GM18909 (cell line): ENCODE measurements around the gene SRRM4.

Experiments
- ATAC-seq: cut with Tn5 transposase; IDR thresholded peaks from one replicate; pipeline ENCODE4 v1.9.1; 2021; ENCODE audit warnings: mild to moderate bottlenecking; ENCODE audit not compliant: unreplicated experiment, poor library complexity

SRRM4 gene, protein sequence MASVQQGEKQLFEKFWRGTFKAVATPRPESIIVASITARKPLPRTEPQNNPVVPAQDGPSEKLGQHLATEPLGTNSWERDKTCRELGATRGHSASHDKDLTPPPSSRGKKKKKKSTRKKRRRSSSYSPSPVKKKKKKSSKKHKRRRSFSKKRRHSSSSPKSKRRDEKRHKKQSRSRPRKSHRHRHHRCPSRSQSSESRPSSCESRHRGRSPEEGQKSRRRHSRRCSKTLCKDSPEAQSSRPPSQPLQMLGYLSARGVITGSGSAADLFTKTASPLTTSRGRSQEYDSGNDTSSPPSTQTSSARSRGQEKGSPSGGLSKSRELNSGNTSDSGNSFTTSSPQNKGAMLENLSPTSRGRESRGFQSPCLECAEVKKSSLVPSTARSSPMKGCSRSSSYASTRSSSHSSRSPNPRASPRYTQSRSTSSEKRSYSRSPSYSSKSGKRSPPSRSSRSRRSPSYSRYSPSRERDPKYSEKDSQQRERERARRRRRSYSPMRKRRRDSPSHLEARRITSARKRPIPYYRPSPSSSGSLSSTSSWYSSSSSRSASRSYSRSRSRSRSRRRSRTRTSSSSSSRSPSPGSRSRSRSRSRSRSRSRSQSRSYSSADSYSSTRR

DNA sequence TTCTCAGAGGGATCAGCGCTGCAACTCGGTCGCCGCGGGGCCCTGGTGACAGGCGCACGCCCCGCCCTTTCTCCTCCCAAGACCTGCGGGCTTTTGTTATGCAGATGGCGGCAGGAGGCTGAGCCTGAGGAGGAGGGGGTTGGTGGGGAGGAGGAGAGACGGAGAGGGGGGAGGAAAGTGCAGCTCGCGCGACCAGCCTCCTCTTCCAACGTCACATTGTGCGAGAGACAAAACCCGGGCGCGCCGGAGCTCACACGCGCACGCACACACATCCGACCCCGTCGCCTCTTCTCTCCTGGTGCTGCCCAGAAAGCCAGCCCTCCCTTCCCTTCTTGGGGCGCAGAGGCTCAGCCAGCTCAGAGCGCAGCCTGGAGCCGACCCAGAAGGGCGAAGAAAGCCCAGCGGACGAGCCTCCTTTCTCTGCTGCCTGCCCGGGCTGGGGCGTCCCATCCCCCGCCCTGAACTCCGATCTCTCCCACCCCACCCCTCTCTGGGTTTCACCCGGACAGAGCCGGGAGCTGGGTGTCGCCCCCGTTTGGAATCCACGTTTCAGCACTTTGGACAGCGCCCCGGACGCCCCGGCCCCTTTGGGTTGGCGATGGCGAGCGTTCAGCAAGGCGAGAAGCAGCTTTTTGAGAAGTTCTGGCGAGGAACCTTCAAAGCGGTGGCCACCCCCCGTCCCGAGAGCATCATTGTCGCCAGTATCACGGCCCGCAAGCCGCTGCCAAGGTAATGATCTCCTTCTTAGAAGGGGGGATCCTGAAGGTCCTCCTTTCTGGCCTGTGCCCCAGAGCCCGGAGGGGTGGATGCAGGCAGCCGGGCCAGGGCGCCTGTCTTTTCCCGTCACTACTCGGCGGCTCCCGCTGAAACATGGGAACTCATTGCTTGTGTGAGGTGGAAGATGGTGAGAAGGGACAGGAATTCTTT lies at the start of gene SRRM4:
Gene SRRM4 (plus strand): TSS at position 257 of the 927 bp plus-strand sequence. CDS start 342 bp downstream, at position 599.
- no peak for ATAC-seq

DNA sequence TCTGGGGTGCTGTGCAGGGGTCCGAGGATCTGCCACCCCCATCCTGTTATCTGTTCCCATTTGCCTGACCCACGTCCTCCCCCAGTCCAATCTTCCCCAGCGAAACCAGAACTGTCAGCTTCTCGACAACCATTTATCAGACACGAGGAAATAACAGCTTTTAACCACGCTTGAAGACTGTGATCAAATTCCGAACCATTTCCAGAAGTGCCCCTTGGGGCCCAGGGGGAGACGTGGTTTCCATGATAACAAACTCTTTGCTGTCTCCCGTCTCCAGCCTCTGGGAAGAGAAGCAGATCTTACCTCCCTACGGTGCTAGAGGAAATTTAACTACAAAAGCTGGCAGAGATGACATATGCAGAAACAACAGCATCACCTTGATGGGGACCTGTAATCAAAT lies 35.1 kb upstream of the SRRM4 start:
- ATAC-seq: no peak

DNA sequence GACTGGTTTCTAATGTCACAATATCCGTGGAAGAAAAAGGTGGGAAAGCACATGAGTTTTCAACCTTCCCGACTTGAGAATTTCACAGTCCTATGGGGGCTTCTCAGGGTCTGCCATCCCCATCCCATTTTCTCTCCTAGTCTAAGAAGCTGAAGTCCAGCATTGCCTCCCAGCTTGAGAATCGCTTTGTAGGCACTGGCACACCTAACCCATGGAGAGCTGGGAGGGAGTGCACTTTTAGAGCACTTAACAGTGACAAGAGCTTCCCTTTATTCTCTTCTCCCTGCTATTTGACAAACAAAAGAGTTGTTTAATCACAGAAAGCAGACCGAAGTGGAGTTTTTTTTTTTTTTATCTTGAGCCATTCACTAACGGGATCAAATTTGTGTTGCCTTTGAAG lies 22.8 kb upstream of the SRRM4 start:
- ATAC-seq: no peak

DNA sequence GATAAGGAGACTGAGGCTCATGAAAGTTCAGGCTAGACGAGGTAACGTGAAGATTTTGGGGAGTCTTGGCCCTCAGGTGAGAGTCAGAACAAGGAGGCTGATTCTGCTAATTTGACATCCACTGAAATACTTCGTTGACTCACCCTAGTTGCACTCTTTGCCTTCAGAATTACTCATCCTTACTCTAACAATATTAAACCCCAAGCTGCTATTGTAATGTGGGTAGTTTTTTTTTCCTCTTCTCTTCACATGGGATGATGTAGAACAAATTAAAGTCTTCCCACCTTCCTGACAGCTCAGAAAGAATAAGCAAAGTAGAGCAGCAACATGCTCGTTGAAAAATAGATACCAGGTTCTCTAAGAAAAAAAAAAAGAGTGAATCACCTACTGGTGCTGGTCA lies 22.0 kb upstream of the SRRM4 start:
- no peak for ATAC-seq

DNA sequence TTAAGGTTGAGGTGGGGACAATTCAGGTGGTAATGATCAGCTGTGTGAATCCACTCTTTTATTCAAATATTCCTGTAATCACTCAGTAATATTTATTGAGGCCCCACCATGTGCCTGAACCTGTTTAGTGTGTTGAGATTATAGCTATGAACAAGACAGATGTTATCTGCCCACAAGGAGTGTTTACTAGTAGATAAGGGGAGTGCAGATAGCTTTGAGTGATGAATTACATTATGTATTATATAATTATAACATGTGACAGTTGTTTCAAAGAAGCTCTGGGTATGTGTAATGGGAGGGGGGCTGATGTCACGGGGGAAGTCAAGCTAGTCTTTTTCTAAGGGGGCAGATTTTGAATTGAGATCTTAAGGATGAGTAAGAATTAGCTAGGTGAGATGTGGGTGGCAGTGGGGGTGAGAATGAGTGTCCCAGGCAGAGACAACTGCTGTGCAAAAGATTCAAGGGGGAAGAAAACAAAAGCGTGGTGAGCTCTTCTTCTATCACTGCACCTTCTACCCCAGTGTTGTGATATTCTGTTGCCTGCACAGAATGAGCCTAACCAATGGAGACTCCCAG lies 21.3 kb upstream of the SRRM4 start:
- ATAC-seq: no peak

DNA sequence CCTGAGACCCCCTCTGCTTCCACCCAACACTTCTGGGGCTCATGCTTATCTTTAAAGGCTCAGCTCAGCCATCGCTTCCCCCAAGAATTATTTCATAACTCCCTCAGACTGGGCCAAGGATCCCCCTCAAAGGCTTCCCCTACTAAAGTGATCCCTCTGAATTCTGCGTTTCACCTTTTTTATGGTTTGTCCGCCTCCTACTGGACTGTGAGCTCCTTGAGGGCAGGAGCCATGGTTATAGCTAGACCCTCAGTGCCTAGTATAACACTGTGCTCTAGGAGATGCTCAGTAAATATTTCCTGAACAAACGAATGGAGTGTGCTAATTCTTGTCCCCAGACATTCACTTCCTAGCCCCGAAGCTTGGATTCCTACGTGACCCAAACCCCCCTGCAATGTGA lies 20.5 kb upstream of the SRRM4 start:
- no peak for ATAC-seq

DNA sequence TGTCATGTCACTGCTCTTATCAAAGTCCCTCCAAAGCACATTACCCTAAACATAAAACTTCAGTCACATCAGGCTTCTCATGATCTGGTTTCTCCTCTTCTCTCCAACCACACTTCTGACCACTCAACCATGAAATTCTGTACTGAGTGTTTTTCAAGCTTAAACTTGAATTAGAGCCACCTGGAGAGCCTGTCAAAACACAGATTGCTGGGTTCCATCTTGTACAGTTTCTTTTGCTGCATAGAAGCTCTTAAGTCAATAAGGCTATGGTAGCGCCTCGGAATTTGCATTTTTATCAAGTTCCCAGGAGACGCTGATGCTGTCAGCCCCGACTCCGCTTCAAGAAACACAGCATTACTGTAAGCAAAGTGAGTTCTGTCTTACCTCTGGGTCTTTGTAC lies 16.4 kb upstream of the SRRM4 start:
- no peak for ATAC-seq

DNA sequence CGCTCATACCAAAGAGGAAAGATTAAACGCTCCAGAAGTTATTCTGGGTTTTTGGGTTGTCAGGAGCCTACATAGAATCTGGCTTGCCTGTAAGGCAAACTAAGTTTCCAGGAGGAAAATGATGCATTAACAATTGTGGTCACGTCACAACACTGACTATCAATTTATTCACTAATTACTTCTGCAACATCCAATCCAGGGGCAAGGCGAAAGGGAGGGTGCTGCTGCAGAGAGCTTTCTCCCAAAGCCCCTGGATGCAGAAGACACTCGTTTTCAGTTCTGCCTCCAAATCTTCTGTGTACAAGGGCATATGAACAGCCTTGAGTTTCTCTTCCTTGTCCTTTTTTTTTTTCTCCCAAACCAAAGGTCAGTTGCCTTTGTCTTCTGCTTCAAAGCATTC lies 10.5 kb upstream of the SRRM4 start:
- ATAC-seq: no peak

DNA sequence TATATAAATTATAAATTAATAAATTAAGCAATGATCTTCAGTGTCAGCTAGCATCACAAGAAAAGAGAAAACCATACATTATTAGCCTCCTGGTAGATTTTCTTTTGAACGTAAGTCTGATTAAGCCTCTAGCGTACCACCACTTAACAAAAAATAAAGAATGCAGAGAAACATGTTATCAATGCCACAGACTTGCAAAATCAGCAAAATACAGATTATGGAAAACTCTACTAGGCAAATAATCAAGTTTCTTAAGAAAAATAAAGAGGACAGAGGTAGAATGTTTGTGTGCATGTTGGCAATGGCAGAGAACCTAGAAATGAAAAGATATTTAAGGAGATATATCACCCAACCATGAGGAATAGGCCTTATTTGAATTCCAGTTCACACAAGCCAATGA lies 8.4 kb upstream of the SRRM4 start:
- no peak for ATAC-seq

DNA sequence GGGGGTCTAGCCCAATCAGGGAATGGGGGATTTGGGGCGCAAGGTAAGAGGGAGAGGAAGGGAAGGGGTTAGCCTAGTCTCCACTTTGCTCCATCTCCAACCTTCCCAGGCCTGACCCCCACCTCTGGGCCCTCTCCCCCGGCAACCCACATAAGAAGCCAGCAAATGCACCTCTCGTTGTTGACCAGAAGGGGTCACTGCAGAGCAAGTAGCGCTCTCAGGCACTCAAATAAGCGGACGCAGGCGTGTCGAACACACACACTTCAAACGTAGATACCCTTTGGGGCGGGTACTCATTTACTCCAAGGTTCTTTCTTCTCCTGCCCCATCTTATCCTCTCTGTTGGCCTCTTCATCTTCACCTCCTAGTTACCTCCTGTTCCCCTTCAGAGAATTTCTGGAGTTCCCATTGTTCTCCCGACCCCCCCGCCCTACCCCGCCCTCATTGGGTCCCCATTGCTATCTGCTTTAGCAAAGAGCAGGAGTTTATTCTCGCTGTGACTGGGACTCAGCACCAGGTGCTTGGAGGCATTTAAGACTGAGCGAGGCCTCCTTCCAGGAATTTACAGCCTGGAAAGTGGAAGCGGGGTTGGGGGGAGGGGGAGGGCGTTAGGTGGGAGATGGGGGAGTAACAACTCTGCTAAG lies 1.5 kb upstream of the SRRM4 start:
- ATAC-seq: no peak

DNA sequence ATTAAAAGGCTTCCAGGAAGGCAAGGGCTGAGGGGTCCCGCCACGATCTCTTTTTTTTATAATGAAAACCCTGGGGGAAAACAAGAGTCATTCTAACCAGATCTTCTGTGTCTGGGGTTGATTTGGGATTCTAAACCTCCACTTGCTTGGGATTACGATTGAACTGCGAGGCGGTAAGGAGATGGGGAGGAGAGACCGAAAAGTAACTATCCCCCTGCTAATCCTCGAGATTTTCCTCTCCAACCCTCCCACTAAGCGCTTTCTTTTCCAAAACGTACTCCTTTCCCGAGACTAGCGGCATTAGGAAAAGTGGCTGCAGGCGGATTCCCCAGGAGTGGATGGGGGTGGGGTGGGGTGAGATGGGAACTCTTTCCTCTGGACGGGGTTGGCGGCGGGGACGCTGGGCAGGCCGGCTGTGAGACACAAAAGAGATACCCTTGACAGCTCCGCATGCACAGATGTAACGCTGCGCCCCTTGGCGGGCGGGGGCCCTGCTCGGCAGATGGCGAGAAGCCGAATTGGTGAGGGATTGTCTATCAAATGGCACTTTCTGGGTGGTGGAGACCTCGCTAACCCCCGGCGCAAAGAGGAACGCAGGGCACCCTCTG lies 830 bp upstream of the SRRM4 start:
- ATAC-seq: no peak

DNA sequence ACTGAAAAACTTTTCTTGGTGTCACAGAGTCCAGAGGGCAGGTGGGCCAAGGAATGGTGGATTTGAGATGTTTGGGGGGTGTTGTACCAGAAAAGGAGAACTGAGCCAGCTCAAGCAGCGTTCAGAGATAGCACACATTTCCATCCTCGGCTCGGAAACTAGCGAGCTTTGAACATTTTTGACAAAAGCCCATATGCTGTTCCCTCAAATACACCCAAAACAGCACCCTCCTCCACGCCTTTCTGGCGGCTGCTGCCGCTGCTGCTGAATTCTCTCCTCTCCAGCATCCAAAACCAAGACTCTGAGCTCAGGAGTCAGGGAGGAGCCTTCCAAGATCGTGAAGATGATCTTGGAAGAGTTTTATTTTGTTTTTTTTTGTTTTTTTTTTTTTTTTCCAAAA lies 961 bp downstream of the SRRM4 start:
- no peak for ATAC-seq

DNA sequence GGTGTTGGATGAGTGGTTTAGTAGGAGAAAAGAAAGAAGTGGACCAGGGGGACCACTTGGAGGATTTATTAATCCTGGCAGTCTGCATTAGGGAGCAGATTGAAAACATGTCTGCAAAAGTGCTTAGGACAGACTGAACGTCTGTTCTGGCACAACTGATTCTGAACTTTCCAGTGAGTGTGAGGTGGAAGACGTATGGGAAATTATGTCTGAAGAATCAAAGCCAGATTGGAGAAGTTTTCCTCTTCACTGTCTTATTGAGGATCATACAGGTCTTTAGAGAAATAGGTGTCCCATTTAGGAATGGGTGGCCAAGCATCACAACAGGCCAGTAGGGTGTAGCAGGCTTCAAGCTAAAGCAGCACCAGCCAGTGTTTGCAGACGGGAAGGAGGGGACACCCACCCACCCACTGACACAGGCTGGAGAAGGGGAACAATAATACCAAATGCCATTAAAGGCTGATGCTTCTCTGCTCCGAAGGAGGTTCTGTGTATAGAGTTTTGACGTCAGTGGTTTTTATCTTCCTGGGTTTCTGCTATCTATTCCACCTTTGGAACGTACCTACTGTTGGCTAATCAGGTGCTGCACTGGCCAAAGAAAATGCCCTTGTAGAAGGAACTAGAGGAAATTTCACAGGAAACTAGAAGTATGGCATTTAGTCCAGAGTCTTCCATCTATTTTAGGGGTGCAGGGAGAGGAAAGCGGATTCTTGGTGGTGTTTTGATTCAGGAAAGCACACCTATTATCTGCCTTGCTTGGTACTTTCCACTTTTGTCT lies 1.8 kb downstream of the SRRM4 start:
- no peak for ATAC-seq

DNA sequence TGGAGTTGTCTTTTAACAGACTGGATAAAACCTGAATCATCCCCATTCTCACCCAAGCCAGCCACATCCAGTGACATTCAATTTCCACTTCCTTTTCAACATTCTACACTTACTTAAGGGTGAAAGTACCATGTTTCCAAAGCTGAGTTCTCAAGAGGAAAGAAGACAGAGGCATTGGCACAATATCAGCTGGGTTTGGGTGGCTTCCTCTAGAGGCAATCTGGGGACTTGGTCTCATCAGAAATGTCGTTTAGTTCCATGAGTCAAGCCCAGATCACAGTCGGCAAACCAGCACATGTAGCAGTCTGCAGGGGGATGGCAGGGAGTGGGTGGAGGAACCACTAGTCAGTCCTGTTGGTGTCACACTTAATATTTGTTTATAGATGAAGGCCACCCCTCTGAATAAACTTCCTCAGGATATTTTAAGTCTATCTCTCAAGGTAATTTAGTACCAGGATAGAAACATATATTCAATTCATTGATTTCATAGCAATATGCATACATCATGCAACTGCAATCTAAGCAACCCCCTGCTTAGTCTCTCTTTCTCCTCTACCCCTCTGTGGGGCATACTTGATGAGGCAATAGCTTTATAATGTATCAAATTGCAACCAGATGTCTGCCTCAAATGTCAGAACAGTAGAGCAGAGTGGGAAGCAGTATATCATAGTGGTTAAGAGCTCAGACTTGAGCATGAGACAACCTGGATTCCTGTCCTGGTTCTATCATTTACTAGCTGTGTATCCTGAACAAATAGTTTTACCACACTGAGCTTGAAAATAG lies 3.0 kb downstream of the SRRM4 start:
- no peak for ATAC-seq

DNA sequence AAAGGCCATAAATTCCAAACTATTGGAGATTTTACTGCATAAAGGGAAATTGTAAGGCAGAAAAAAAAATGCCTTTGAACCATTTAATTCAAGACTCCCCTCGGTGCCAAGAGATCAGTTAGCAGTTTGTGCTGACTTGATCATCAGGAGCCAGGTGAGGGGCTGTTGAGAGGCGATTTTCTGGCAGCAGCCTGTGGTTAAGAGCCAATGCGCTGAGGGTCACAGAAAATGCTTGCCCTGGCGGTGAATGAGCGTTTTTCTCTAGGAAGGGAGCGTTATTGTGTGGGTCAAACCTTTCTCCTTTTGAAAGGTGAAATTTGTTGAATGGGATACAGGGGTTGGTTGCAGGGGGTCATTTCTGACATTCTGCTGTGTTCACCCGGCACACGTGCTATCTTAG lies 4.7 kb downstream of the SRRM4 start:
- ATAC-seq: no peak

DNA sequence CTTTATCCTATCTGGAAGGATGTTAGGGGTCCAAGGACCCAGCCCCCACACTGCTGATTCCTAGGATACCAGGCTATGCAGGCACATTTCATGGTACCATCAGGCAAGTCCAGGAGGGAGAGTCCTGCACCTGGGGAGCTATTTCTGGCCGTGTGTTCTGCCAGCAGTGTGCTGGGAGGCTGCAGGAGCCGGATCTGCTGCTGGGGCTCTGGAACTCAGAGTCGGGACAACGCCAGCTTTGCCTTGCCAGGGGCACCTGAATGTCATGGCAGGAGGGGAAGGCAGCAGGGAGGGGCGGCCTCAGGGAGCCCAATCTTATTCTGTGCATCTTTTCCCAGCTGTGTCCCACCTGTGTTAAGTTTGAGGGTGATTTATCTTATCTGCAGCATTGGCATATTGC lies 17.8 kb downstream of the SRRM4 start:
- ATAC-seq: no peak

DNA sequence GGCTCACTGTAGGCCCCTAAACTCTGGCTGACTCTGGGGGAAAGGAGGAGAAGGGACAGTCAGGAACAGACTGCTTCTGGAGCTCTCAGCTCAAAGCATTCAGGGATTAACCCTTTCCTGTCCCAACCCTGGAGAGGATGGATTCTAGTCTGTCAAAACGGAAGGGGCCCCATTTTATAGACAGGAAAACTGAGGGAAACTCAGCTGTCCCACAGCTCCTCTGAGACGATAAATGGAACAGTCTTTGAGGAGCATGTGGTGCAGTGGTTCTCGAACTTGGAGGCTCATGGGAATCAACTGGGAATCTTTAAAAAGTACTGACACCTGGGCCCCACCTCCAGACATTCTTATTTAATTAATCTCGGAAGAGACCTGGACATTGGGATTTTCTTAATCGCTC lies 23.7 kb downstream of the SRRM4 start:
- no peak for ATAC-seq

DNA sequence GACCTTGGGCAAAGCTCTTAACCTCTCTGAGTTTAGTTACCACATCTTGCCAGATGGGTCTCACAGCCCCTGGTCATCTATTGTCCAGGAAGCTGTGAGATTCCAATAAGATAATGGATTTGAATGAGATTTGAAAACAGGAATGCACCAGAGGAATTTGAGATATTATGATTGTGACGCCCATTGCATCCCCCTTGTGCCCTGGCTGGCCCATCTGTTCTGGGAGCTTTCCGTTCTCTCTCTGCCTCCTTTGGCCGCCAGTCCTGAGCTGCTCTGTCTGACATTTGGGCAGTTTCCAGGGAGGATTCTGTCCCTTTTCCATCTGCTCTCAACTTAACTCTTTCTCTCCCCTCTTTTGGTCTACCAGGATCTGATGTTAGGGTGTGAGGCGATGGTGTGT lies 24.6 kb downstream of the SRRM4 start:
- no peak for ATAC-seq
